SH-SY5Y (cell line): Measurements from ENCODE around the gene TOR2A.

ENCODE experiments used
- GATA2 ChIP-seq: IDR thresholded peaks from 2 replicates; pipeline ENCODE4 v1.6.1; 2011; ENCODE audit warnings: mild to moderate bottlenecking, low read depth, low read length
- GATA3 ChIP-seq: IDR thresholded peaks from 2 replicates; pipeline ENCODE4 v1.6.1; 2011; ENCODE audit warnings: low read depth, mild to moderate bottlenecking, low read length, moderate library complexity

TOR2A gene

DNA sequence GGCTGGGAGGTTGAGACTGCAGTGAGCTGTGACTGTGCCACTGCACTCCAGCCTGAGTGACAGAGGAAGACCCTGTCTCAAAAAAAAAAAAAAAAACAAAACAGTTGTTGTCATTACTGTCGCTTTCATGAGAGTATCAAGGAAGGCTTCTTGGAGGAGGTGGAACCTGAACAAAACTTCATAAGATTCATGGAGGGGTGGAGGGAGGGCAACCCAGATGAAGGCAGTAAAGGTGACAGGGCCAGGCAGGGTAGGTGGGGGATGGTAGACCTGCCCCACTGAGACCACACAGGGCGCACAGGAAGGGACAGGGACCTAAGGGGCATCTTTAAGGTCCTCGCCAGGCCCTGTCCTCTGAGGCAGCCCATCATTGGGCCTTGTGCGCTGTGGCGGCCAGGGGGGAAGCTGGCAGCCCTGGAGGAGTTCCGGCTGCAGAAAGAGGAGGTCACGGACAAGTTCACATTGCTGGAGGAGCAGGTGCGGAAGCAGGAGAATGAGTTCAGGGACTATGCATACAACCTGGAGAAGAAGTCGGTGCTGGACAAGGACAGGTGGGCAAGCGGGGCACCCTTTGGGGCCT lies 24.8 kb downstream of the TOR2A start:
- TF ChIP-seq GATA2 (no peak), GATA3 (no peak)

DNA sequence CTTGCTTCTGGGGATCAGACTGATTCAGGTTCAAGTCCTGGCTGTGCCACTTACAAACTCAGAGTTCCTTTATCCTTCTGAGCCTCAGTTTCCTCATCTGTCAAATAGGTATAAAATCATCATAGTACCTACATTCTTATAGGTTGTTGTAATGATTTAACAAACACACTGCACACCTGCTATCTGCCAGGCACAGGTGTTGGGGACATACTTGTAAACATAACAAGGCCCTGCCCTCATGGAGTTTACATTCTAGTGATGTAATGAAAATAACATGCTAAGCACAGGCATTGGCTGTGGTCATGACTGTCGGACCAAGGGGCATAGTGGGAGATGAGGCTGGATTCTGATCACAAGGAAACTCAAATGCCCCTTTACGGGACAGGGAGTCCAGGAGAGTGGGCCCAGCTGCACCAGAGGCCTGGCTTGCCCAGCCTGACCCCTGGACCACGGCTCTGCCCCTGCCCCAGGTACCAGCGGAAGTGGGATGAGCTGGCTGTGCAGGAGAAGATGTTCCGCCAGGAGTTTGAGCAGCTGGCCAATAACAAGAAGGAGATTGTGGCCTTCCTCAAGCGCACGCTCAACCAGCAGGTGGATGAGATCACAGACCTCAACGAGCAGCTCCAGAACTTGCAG lies 26.0 kb downstream of the TOR2A start:
- TF ChIP-seq GATA2, result no peak
- no peak for TF ChIP-seq GATA3

- TF ChIP-seq GATA3, result no peak
- TF ChIP-seq GATA2, result no peak
These were observed 27.3 kb downstream of the TOR2A start for GRCh38 chr9:127707766-127708165.

GRCh38 chr9:127706836-127707241 lies 28.3 kb downstream of the TOR2A start, which contains the start of gene CFAP157:
CFAP157 (plus strand) TSS chr9:127706988; CDS start chr9:127707032, 44 bp downstream.
- TF ChIP-seq GATA3 (no peak), GATA2 (no peak)

DNA sequence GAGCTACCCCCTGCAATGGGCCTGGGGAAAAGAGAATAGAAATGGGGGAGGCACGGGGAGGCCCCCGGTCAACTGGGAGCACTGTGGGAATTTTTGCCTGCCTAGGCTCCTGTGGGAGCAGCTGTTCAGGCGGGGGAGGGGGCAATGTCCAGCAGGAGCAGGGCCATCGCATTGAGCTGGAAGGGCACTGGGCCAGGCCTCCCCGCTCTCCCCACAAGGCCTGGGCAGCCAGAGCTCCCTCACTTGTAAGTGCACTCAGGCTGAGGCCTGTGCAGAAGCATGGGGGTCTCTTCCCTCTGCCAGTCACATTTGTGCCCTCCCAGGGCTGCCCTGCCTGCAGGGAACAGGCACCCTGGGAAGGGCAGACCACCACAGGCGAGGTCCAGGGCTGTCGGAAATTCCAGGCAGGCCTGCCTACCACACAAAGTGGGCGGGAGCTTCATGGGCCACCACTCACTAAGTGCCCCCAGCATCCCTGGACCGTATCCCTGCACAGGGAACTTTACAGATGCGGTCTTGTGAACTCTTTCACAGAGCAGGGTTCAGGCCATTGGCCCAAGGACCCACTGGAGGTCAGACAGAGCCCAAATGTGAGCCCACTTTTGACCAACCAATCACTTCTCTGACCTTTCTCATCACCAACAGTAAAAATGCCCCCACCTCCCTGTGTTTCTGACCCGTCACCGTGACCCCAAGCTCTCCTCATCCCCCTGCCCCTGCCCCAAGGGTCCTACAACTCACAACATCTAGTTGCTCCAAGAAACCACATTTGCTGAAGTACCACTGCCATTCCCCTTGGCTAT lies 29.3 kb downstream of the TOR2A start:
- TF ChIP-seq GATA2 (no peak), GATA3 (no peak)

DNA sequence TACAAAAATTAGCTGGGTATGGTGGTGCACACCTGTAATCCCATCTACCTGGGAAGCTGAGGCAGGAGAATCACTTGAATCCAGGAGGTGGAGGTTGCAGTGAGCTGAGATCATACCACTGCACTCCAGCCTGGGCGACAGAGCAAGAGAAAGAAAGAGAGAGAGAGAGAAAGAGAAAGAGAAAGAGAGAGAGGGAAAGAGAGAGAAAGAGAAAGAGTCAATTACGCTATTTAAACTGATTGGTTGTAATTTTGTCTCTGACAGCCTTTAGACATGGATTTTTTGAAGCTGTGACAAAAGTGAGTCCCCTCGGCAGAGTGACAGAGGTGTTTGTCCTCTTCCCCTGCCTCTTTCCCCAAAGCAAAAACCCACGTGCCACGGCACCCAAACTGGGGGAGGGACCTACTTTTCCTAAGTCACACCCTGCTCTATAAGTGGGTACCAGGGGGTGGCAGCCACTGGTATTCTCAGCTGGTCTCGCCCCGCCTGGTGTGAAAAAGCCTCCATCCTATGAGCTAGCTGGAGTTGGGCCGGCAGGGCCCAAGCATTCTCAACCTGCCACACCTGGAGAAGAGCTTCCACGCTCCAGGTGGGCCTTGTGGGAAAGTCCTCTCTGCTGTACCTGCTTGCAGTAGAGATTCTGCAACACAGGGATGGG lies 31.7 kb downstream of the TOR2A start:
- TF ChIP-seq GATA3 (no peak), GATA2 (no peak)

DNA sequence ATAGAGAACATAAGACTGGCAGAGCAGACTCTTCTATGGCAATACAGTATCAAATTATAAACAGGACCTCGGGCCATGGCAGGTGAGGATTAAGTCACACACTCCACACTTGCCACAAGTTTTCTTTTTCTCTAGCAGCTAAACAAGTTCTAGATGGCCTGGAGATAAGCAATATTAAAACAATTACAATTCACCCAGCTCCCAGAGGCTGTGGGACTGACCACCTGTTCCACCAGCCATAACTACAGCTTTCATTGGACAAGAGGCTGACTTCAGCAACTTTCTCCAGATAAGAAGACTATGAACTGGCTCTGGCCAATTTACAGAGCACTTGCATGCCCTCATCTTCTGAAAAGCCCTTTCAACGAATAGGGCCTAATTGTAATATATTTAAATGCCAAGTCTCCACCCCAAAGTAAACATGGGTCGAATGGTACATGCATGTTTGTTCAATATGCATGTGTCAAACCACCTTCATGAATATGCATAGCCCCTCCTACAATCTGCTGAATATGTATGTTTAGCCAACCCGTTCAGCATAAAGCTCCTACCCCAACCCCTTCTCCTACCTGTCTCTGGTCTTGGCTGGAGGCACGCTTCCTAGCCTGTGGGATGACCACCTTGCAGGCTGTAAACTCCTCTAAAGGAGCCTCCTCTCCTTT lies 34.4 kb downstream of the TOR2A start:
- TF ChIP-seq GATA2 (peak; percentile 39; the same call in 1 of the 2 replicates), GATA3 (no peak)

DNA sequence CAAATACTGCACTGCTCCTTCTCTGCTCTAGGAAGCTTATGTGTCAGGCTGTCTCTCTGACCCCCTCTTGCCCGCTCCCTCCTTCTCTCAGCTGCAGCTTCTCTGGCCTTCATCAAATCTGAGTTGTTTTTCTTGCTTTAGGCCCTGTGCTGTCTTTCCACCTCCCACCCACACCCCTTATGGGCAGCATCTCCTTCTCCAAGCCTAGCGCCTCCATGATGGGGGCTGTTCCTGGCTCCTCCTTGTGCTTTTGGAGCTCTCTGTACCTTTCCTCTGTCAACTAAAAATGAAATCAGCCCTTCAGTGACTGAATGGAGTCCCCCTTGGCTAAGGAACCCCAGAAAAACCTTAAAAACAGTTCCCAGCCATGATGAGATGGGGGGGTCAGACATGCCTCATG lies 35.0 kb downstream of the TOR2A start:
- TF ChIP-seq GATA2 (no peak), GATA3 (no peak)

GRCh38 chr9:127698985-127699670 lies 36.0 kb downstream of the TOR2A start:
- TF ChIP-seq GATA2, result no peak
- no peak for TF ChIP-seq GATA3

DNA sequence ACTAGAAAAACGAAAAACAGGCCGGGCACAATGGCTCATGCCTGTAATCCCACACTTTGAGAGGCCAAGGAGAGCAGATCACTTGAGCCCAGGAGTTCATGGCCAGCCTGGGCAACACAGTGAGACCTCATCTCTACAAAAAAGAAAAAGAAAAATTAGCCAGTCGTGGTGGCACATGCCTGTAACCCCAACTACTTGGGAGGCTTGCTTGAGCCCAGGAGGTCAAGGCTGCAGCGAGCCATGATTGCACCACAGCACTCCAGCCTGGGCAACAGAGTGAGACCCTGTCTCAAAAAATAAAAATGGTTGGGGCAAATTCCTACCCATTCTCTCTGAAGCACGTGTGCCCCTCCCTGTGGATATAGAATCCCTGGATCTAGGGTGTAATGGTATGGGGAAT lies 36.7 kb downstream of the TOR2A start:
- TF ChIP-seq GATA2 (no peak), GATA3 (no peak)

DNA sequence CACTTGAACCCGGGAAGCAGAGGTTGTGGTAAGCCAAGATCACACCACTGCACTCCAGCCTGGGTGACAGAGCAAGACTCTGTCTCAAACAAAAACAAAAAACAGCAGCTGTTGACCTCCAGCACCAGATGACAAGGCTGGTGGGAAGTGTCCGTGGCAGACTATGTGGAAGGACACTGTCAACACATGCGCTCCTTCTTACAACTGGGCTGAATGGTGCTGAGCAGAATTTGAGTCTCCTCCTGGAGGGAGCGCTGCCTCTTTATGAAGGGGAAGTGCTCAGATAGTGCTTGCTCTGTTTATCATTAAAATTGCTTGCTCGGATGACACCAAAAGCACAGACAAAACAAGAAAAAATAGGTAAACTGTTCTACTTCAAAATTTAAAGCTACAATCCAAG lies 37.5 kb downstream of the TOR2A start:
- TF ChIP-seq GATA2 (no peak), GATA3 (no peak)

DNA sequence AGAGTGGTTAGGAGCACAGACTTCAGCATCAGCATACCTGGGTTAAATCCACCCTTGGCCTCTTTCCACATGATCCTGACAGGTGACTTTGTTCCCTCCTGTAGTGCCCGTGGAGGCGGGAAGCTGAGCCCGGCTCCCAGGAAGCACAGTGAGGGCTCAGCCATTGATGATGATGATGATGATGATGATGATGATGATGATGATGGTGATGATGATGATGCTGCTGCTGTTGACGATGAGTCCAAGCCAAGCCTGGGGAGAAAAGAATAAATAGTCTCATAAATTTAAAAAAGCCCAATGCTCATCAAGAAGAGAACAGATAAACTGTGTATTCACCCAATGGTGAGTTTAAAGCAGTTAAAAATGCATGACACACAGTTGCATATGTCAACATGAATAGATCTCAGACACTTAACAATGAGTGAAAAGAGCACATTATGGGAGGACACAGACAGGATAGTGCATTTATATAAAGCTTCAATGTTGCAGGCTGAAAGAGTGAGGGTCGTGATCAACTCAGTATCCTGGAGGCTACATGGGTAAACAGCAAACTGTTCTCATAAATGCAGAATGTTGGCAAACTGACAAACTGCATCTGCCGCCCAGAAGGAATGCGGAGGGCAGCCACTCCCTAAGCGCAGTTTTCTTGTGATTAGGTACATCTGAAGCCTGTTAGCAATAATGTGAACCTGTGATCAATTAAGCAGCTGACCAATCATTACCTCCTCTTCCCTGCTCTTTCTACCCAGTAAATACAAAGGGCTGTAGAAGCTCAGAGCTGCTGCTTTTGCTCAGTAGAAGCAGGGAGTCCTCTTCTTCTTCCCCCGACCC lies 40.0 kb downstream of the TOR2A start:
- TF ChIP-seq GATA2 (no peak), GATA3 (no peak)
